Motor neuron (in vitro differentiated cells): Measurements from ENCODE around the gene B4GALNT4. TPM values are rescaled to one million over a fixed set of nuclear protein-coding genes. Genes with fewer than 3 reads are reported as not detected.
"Not testable (repeated sequence)": the region's sequence is repeated elsewhere in the genome, so short reads cannot be mapped to it uniquely, and the experiment has no call there.

Experiments used
- ATAC-seq, 8 experiments: fragments of 200-7000 bp; cut with Tn5 transposase; replicated peaks in 6 of 8; 2 replicates each; pipeline ENCODE4 v1.8.0; 2021; ENCODE audit warnings: mild to moderate bottlenecking in 8 of 8, moderate library complexity in 8 of 8
- H3K27ac ChIP-seq, 2 donors: fragments of 250-450 bp; sonication (Bioruptor Pico); 2 replicates each; pipeline ENCODE4 v1.9.0; 2021; ENCODE audit warnings: antibody characterized with exemption in 2 of 2, mild to moderate bottlenecking in 2 of 2, moderate library complexity in 1 of 2
- H3K4me1 ChIP-seq, 2 donors: fragments of 250-450 bp; sonication (Bioruptor Pico); replicated peaks in 1 of 2; 2 replicates each; pipeline ENCODE4 v1.6.1; 2021; ENCODE audit warnings: antibody characterized with exemption in 2 of 2, mild to moderate bottlenecking in 2 of 2, moderate library complexity in 1 of 2
- H3K4me3 ChIP-seq, 5 donors: fragments of 250-450 bp; sonication (Bioruptor Pico); 2 replicates each; pipeline ENCODE4 v1.9.0; 2021; ENCODE audit warnings: antibody characterized with exemption in 5 of 5, mild to moderate bottlenecking in 5 of 5, moderate library complexity in 4 of 5
- WGBS, 10 experiments: fragments of 450-650 bp; shearing (Covaris generic); methylation state at CpG; one replicate each; pipeline ENCODE4 v1.0.0; 2022; 5-methylcytosine and 5-hydroxymethylcytosine counted together
- in situ Hi-C, 9 experiments: fragments of 400-800 bp; cut with MboI; loops; one replicate each; pipeline ENCODE4 v1.15.0; 2021; ENCODE audit warnings: low sequenced_read_pairs in 9 of 9, low pct_unique_long_range_greater_than_20kb in 2 of 9; ENCODE audit not compliant: unreplicated experiment in 9 of 9
- total RNA-seq, 8 experiments: library from RNA; unstranded; fragments of 300-600 nt; gene quantifications; 2 replicates each; pipeline versions ENCODE4 v1.2.3 to v1.2.4, GENCODE V29; 2022

B4GALNT4 gene
- total RNA-seq, 8 experiments from 2014 or later: 9.7 to 103 (median 70.9) TPM

DNA sequence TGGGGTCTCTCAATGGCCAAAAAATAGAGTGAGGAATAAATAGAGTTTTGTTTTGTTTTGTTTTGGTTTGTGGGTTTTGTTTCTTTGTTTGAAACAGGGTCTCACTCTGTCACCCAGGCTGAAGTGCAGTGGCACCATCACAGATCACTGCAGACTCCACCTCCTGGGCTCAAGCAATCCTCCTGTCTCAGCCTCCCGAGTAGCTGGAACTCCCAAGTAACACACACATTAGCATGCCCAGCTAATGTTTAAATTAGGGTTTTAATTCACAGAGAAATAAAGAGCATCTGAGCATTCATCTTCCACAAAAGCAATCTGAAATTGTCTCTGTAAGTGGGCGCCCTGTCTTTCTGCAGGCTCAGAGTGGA is 39.4 kb upstream of the B4GALNT4 start:
- no peak overlapping the region for H3K27ac ChIP-seq
- in situ Hi-C loops: no loop called here

GRCh38 chr11:330307-330693 is 39.0 kb upstream of the B4GALNT4 start:
- Histone ChIP-seq H3K27ac (no peak overlapping the region), H3K4me1 (peaks cover 10 to 24% of the 10 kb centered on the region in 2 donors), H3K4me3 (no peak overlapping the region)
- in situ Hi-C loops: no loop called here
- 77 to 100% (median 80%) methylated on average over 1 to 8 of the region's 14 CpGs; no CpG with 5 or more reads in 5 of the 10 experiments for WGBS, 10 experiments
- peak in 2 of 8 experiments; percentile 13 to 52 for ATAC-seq

More for the DNA sequence above, 39.4 kb upstream of the B4GALNT4 start:
- Histone ChIP-seq H3K4me3 (no peak overlapping the region), H3K4me1 (peaks cover 12 to 24% of the 10 kb centered on the region in 2 donors)
- WGBS, 10 experiments: 88 to 100% (median 95%) methylated on average over 1 to 2 of the region's 2 CpGs; no CpG with 5 or more reads in 6 of the 10 experiments
- no peak for ATAC-seq

GRCh38 chr11:330694-331357 is 38.5 kb upstream of the B4GALNT4 start:
- Histone ChIP-seq H3K4me1 (peaks cover 15 to 29% of the 10 kb centered on the region in 2 donors), H3K27ac (no peak overlapping the region), H3K4me3 (no peak overlapping the region)
- WGBS, 10 experiments: 77 to 95% (median 91%) methylated on average over 2 to 23 of the region's 34 CpGs; no CpG with 5 or more reads in 2 of the 10 experiments
- in situ Hi-C loops: no loop called here
- no peak for ATAC-seq

- WGBS, 10 experiments: 0 to 96% (median 87%) methylated on average over 2 to 8 of the region's 19 CpGs; no CpG with 5 or more reads in 1 of the 10 experiments
- H3K4me1 ChIP-seq: peaks cover 22 to 36% of the 10 kb centered on the region in 2 donors
- H3K27ac ChIP-seq: no peak overlapping the region
- ATAC-seq: no peak
- in situ Hi-C loops: no loop called here
- no peak overlapping the region for H3K4me3 ChIP-seq
These were observed 37.8 kb upstream of the B4GALNT4 start for GRCh38 chr11:331358-332060.

- no peak overlapping the region for H3K4me3 ChIP-seq
- in situ Hi-C loops: no loop called here
- 80 to 100% (median 96%) methylated on average over 4 to 12 of the region's 23 CpGs; no CpG with 5 or more reads in 2 of the 10 experiments for WGBS, 10 experiments
- peaks cover 22 to 28% of the 10 kb centered on the region in 2 donors for H3K4me1 ChIP-seq
- no peak for ATAC-seq
- no peak overlapping the region for H3K27ac ChIP-seq
These were observed 36.4 kb upstream of the B4GALNT4 start for GRCh38 chr11:332651-333480.

DNA sequence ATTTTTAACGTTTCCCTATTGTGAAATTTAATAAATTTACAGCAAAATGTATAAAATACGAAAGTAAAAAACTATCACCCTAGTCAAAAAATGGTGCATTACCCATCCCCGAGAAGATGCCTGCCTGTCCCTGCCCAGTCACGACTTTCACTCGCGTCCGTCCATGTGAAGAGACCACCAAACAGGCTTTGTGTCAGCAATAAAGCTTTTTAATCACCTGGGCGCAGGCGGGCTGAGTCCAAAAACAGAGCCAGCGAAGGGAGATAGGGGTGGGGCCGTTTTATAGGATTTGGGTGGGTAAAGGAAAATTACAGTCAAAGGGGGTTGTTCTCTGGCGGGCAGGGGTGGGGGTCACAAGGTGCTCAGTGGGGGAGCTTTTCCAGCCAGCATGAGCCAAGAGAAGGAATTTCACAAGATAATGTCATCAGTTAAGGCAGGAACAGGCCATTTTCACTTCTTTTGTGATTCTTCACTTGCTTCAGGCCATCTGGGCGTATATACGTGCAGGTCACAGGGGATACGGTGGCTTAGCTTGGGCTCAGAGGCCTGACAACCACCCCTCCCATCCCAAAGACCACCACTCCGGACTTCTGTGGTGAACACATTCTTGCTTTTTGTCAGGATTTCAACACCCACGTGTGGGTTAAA is 35.6 kb upstream of the B4GALNT4 start:
- peak overlapping the region in 1 of 2 donors; percentile 37 for H3K27ac ChIP-seq
- ATAC-seq: peak in 3 of 8 experiments; percentile 20 to 30 (median 29)

GRCh38 chr11:334264-334994 is 34.9 kb upstream of the B4GALNT4 start:
- 38 to 98% (median 48%) methylated on average over 2 to 24 of the region's 25 CpGs for WGBS, 10 experiments
- Histone ChIP-seq H3K4me1 (peaks cover 22 to 28% of the 10 kb centered on the region in 2 donors), H3K4me3 (peak overlapping the region in 1 of 5 donors; percentile 8), H3K27ac (peak overlapping the region in 1 of 2 donors; percentile 37)
- ATAC-seq: peak; percentile 17 to 94 (median 93)
- in situ Hi-C loops: no loop called here

More for the DNA sequence above, 35.6 kb upstream of the B4GALNT4 start:
- H3K4me3 ChIP-seq, in situ Hi-C loops: not testable (repeated sequence)
- peaks cover 22 to 28% of the 10 kb centered on the region in 2 donors for H3K4me1 ChIP-seq
- 43 to 100% (median 83%) methylated on average over 1 to 10 of the region's 17 CpGs for WGBS, 10 experiments

- H3K27ac ChIP-seq: peak overlapping the region in 1 of 2 donors; percentile 72
- 11 to 60% (median 49%) methylated on average over 4 to 12 of the region's 15 CpGs; no CpG with 5 or more reads in 3 of the 10 experiments for WGBS, 10 experiments
- H3K4me3 ChIP-seq: no peak overlapping the region
- peak in 7 of 8 experiments; percentile 17 to 50 (median 39) for ATAC-seq
- peaks cover 22 to 28% of the 10 kb centered on the region in 2 donors for H3K4me1 ChIP-seq
- in situ Hi-C loops: no loop called here
These were observed 33.3 kb upstream of the B4GALNT4 start for GRCh38 chr11:335779-336658.

GRCh38 chr11:336659-337198 is 32.6 kb upstream of the B4GALNT4 start:
- ATAC-seq: no peak
- 57 to 100% (median 88%) methylated on average over 1 to 3 of the region's 4 CpGs; no CpG with 5 or more reads in 2 of the 10 experiments for WGBS, 10 experiments
- H3K27ac ChIP-seq: no peak overlapping the region
- in situ Hi-C loops: no loop called here
- peaks cover 22 to 28% of the 10 kb centered on the region in 2 donors for H3K4me1 ChIP-seq
- H3K4me3 ChIP-seq: no peak overlapping the region

DNA sequence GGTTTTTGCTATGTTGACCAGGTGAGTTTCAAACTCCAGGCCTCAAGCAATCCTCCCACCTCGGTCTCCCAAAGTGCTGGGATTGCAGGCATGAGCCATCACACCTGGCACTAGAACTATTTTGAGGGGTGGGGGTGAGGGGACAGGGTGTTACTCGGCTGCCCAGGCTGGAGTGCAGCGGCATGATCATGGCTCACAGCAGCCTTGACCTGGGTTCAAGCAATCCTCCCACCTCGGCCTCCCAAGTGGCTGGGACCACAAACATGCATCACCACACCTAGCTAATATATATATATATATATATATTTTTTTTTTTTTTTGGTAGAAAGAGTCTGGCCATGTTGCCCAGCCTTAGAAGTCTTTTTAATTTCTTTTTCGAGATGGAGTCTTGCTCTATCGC is 31.6 kb upstream of the B4GALNT4 start:
- WGBS, 10 experiments: 29 to 100% (median 96%) methylated on average over 1 to 4 of the region's 6 CpGs; no CpG with 5 or more reads in 2 of the 10 experiments
- H3K4me1 ChIP-seq: peaks cover 22 to 31% of the 10 kb centered on the region in 2 donors
- ATAC-seq: no peak
- H3K27ac ChIP-seq: no peak overlapping the region
- no peak overlapping the region for H3K4me3 ChIP-seq
- in situ Hi-C loops: no loop called here

DNA sequence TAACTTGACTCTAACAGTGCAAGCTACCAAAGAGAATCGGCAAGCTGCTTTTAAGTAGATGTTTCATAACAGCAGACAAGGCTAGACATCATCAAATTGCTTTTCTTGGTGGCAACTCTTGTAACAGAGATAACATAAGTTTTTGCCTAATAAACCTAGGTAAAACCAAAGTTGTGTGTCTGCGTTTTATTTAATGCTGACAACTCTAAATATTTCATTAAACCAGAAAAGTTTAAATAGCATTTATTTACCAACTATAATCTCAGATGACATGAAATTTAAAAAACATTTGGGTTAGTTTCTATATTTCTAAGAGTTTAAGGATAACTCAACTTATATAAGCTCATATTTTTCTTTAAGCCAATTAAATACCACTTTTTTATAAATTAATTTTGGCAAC is 29.3 kb upstream of the B4GALNT4 start:
- H3K4me1 ChIP-seq: peaks cover 12 to 19% of the 10 kb centered on the region in 2 donors
- no peak for ATAC-seq
- H3K27ac ChIP-seq: no peak overlapping the region
- no peak overlapping the region for H3K4me3 ChIP-seq
- 67 to 100% (median 90%) methylated on average over 1 to 2 of the region's 2 CpGs for WGBS, 10 experiments
- in situ Hi-C loops: no loop called here
